NB4 (cell line): ENCODE results near the gene OR10W1.

Experiments used
- MYC ChIP-seq: IDR thresholded peaks from 2 replicates; pipeline ENCODE4 v1.6.1; 2011; ENCODE audit warnings: low read depth, low read length
- POLR2A ChIP-seq: IDR thresholded peaks from 2 replicates; pipeline ENCODE4 v1.6.1; 2011; ENCODE audit warnings: mild to moderate bottlenecking; ENCODE audit not compliant: insufficient read length; ENCODE audit errors: extremely low read depth
- TF ChIP-seq, protein P1 (sequence below): IDR thresholded peaks from one replicate; pipeline ENCODE4 v1.5.1; 2012; ENCODE audit warnings: low read depth, low read length
- TF ChIP-seq, protein P2 (sequence below): IDR thresholded peaks from 2 replicates; pipeline ENCODE4 v1.6.1; 2011; ENCODE audit warnings: low read depth, low read length

- TF ChIP-seq POLR2A = no peak
- TF ChIP-seq, protein P1, sequence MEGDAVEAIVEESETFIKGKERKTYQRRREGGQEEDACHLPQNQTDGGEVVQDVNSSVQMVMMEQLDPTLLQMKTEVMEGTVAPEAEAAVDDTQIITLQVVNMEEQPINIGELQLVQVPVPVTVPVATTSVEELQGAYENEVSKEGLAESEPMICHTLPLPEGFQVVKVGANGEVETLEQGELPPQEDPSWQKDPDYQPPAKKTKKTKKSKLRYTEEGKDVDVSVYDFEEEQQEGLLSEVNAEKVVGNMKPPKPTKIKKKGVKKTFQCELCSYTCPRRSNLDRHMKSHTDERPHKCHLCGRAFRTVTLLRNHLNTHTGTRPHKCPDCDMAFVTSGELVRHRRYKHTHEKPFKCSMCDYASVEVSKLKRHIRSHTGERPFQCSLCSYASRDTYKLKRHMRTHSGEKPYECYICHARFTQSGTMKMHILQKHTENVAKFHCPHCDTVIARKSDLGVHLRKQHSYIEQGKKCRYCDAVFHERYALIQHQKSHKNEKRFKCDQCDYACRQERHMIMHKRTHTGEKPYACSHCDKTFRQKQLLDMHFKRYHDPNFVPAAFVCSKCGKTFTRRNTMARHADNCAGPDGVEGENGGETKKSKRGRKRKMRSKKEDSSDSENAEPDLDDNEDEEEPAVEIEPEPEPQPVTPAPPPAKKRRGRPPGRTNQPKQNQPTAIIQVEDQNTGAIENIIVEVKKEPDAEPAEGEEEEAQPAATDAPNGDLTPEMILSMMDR = no peak
- no peak for TF ChIP-seq MYC
- TF ChIP-seq, protein P2, sequence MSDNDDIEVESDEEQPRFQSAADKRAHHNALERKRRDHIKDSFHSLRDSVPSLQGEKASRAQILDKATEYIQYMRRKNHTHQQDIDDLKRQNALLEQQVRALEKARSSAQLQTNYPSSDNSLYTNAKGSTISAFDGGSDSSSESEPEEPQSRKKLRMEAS = no peak
Measured at GRCh38 chr11:58285483-58286040, 17.5 kb upstream of the OR10W1 start.
